WI38 (cell line): ENCODE data around the gene SPTA1.
"Not testable (repeated sequence)": the region's sequence is repeated elsewhere in the genome, so short reads cannot be mapped to it uniquely, and the experiment has no call there.

ENCODE experiments used
- H3K4me3 ChIP-seq: 2 replicates; pipeline ENCODE4 v1.5.1; 2011; ENCODE audit warnings: low read depth, mild to moderate bottlenecking, control low read depth, low read length
- TF ChIP-seq, protein P1 (sequence below): IDR thresholded peaks from 2 replicates; pipeline ENCODE4 v1.5.1; 2012; ENCODE audit warnings: low read depth, mild to moderate bottlenecking, control low read depth, low read length

Gene SPTA1

DNA sequence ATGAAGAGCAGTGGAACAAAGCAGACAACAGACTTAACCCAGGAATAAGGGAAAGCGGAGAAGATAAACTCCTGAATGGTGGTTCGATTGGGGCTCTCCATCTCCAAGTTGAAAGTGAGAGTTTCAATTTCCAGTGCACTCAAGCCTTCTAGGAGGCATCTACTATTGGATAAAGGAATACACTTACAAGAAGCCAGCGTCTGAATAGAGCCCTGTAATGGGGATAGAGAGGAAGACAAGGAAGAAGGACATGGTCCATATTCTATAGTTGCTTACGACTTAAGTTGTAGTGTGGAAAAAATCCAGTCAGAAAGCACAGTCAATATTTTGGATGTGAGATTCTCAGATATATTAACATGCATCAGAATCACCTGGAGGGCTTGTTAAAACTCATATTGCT is 14.0 kb upstream of the SPTA1 start, which contains the start of gene OR6K2:
OR6K2 (minus strand) TSS at position 101 of the 400 bp plus-strand sequence; CDS start at position 101, 0 bp downstream.
- H3K4me3 ChIP-seq: no peak within 1 kb of the TSS
- TF ChIP-seq, protein P1, sequence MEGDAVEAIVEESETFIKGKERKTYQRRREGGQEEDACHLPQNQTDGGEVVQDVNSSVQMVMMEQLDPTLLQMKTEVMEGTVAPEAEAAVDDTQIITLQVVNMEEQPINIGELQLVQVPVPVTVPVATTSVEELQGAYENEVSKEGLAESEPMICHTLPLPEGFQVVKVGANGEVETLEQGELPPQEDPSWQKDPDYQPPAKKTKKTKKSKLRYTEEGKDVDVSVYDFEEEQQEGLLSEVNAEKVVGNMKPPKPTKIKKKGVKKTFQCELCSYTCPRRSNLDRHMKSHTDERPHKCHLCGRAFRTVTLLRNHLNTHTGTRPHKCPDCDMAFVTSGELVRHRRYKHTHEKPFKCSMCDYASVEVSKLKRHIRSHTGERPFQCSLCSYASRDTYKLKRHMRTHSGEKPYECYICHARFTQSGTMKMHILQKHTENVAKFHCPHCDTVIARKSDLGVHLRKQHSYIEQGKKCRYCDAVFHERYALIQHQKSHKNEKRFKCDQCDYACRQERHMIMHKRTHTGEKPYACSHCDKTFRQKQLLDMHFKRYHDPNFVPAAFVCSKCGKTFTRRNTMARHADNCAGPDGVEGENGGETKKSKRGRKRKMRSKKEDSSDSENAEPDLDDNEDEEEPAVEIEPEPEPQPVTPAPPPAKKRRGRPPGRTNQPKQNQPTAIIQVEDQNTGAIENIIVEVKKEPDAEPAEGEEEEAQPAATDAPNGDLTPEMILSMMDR: no peak

DNA sequence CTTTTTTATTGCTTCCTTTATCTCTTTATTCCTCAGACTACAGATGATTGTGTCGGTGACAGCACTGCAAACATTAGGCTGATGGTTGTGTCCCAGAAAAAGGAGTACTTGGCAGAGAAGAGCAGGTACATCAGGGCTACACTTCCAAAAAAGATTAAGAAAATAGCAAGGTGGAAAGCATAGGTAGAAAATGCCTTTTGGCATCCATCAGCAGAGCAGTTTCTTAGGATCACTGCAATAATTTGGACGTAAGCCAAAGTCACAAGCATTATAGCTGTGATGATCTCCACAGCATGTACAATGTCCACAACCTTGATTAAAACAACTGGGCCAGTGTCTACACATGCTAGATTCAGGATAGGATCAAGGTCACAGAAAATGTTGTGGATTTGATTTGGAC is 8.1 kb upstream of the SPTA1 start:
- TF ChIP-seq, protein P1: no peak

DNA sequence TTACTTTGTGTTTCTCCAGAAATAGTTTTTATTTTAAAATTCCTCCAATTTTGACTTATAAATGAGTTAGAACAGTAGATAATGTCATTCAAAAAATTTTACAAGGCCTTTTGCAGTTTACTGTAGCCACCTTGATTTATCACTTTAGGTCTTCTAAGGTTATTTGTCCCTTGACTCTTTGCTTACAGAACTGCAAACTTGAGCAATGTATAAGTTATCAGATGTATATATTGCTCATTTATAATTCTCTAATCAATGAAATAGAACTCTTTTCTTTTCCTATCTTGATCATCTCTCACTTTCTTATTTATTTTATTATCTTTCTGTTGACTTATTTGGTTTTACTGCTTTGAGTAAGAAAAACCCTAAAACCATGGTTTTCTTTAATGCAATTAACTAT is 5.8 kb upstream of the SPTA1 start:
- TF ChIP-seq, protein P1: no peak
- H3K4me3 ChIP-seq: no peak overlapping the region

More for the DNA sequence above, 8.1 kb upstream of the SPTA1 start:
- no peak overlapping the region for H3K4me3 ChIP-seq

DNA sequence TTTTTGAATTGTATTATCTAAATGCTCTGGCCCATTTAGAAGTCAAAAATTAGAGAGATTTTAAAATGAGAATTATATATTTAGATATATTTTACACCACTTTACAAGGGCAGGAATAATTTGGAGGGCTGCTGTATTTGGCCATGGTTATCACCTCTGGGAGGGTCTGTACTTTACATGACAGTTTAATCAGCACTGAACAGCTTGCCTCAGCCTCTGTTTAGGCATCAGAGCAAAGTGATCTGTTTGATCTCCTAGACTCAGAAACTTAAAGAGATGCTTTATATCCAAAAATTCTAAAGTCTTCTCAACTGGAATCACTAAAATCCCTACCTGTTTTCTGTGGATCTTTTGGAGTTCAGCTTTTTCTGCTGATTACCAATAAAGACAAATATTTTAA is 5.4 kb upstream of the SPTA1 start:
- H3K4me3 ChIP-seq: no peak overlapping the region
- TF ChIP-seq, protein P1: no peak

DNA sequence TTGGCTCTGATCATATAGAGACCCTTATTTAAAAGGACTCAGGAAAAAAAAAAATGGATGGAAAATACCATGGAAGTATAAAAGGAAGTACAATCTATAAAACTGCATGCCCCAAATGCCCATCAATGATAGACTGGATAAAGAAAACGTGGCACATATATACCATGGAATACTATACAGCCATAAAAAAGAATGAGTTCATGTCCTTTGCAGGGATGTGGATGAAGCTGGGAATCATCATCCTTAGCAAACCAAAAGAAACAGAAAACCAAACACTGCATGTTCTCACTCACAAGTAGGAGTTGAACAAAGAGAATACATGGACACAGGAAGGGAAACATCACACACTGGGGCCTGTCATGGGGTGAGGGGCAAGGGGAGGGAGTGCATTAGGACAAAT is 4.6 kb upstream of the SPTA1 start:
- H3K4me3 ChIP-seq: not testable (repeated sequence)

DNA sequence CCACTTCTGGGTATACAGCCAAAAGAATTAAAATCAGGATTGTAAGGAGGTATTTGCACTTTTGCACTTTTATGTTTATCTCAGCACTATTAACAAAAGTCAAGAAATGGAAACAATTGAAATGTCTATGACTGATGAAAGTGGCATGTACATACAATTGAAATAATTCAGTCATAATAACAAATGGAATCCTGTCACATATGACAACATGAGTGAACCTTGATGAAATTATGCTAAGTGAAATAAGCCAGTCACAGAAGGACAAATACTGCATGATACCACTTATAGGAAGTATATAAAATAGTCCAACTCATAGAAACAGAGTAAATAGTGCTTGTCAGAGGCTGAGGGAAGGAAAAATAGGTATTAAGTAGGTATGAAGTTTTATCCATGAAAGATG is 3.4 kb upstream of the SPTA1 start:
- H3K4me3 ChIP-seq: no peak overlapping the region
- TF ChIP-seq, protein P1: no peak

DNA sequence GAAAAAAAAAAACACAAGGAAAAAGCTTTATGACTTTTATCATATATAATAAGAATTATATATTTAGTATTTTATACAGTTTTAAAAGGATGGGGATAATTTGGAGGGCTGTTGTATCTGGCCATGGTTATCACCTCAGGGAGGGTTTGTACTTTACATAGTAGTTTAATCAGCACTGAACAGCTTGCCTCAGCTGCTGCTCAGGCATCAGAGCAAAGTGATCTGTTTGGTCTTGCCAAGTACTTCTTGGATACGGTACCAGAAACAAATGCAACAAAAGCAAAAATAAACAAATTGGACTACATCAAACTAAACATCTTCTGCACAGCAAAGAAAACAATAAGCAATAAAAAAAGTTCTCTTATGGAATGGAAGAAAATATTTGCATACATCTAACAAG is 2.6 kb upstream of the SPTA1 start:
- H3K4me3 ChIP-seq: no peak overlapping the region
- TF ChIP-seq, protein P1: no peak

DNA sequence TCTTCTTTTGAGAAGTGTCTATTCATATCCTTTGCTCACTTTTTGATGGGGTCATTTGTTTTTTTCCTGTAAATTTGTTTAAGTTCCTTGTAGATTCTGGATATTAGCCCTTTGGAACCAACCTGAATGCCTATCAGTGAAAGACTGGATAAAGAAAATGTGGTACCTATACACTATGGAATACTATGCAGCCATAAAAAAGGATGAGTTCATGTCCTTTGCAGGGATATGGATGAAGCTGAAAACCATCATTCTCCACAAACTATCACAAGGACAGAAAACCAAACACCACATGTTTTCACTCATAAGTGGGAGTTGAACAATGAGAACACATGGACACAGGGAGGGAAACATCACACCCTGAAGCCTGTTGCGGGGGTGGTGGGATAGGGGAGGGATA is 1.8 kb upstream of the SPTA1 start:
- not testable (repeated sequence) for H3K4me3 ChIP-seq
